ENCODE results near the gene ZCCHC17.
A peak's percentile ranks its signal among the peaks of the same experiment; 100 is the strongest.

Gene ZCCHC17

DNA sequence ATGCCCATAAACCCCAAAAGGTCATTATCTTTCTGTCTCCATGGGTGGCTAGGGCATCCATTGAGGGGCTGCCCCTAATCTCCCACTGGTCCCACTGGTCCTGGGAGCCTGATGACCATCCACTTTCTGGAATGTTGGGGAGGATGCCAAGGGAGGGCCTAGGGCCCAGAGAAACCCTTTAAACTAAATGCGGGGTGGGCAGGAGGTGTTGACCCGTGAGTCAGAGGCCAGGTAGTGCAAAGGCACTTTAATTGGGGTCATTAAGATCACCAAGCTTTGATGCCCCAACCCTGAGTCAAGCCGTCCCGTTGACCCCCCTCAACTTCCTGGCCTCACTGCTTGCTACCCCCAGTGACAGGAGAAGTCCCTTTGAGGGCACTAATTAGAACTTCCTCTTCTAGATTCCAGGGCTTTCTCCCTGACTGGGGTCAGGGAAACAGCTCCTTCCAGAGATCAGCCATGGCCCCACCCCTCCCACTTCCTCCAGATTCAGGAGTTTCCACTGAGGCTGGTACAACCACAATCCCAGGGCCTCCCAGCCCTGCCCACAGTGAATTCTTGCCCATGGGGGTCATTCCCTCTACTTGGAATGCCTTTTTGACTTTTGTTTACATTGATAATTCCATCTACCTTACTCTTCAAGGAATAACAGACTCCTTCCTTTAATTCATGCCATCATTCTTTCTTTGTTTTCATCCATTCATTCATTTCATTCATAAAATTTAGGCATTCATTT lies 100.7 kb downstream of the ZCCHC17 start:
- Histone ChIP-seq H3K4me3 (ENCODE audit: severe bottlenecking) (no peak overlapping the region), H3K27ac (ENCODE audit: poor library complexity, severe bottlenecking) (peak overlapping the region; percentile 96), H3K4me1 (ENCODE audit: insufficient read depth, poor library complexity, severe bottlenecking) (peaks cover 47% of the 10 kb centered on the region), H3K36me3 (ENCODE audit: low read depth) (no peaks in the 10 kb centered on the region), H3K27me3 (ENCODE audit: insufficient read depth, poor library complexity, severe bottlenecking) (no peaks in the 10 kb centered on the region), H3K9me3 (ENCODE audit: severe bottlenecking) (no peaks in the 10 kb centered on the region)
- TF ChIP-seq, protein P1, sequence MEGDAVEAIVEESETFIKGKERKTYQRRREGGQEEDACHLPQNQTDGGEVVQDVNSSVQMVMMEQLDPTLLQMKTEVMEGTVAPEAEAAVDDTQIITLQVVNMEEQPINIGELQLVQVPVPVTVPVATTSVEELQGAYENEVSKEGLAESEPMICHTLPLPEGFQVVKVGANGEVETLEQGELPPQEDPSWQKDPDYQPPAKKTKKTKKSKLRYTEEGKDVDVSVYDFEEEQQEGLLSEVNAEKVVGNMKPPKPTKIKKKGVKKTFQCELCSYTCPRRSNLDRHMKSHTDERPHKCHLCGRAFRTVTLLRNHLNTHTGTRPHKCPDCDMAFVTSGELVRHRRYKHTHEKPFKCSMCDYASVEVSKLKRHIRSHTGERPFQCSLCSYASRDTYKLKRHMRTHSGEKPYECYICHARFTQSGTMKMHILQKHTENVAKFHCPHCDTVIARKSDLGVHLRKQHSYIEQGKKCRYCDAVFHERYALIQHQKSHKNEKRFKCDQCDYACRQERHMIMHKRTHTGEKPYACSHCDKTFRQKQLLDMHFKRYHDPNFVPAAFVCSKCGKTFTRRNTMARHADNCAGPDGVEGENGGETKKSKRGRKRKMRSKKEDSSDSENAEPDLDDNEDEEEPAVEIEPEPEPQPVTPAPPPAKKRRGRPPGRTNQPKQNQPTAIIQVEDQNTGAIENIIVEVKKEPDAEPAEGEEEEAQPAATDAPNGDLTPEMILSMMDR (IDR thresholded peaks at IDR 0.05; ENCODE audit: poor library complexity, severe bottlenecking) = no peak
- ATAC-seq (ENCODE audit: low read depth) (peak; percentile 41), DNase-seq (ENCODE audit: low spot score) (no peak)

DNA sequence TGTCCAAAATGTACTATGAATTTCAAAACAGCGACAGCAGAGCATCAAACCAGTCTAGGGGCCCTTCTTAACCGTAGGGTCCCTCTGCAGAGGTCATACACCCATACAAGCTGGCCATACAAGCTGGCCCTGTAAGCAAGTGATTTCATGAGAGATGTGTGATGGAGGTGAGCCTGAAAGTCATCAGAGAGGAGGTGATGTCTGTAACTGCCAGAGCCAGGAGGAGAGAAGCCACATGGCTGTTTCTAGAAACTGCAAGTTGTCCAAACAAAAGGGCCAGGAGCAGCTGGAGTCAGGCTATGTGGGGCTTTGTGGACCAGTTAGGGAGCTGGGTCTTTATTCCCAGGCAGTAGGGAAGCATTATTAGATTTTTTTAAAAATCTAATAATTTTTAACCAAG lies 101.4 kb downstream of the ZCCHC17 start:
- TF ChIP-seq, protein P1 (IDR thresholded peaks at IDR 0.05; ENCODE audit: poor library complexity, severe bottlenecking) = no peak
- H3K27ac ChIP-seq (ENCODE audit: poor library complexity, severe bottlenecking) = peak overlapping the region; percentile 96
- H3K9me3 ChIP-seq (ENCODE audit: severe bottlenecking) = no peaks in the 10 kb centered on the region
- H3K36me3 ChIP-seq (ENCODE audit: low read depth) = no peaks in the 10 kb centered on the region
- no peak for DNase-seq (ENCODE audit: low spot score)
- no peak overlapping the region for H3K4me3 ChIP-seq (ENCODE audit: severe bottlenecking)
- peaks cover 47% of the 10 kb centered on the region for H3K4me1 ChIP-seq (ENCODE audit: insufficient read depth, poor library complexity, severe bottlenecking)
- H3K27me3 ChIP-seq (ENCODE audit: insufficient read depth, poor library complexity, severe bottlenecking) = no peaks in the 10 kb centered on the region
- no peak for ATAC-seq (ENCODE audit: low read depth)

DNA sequence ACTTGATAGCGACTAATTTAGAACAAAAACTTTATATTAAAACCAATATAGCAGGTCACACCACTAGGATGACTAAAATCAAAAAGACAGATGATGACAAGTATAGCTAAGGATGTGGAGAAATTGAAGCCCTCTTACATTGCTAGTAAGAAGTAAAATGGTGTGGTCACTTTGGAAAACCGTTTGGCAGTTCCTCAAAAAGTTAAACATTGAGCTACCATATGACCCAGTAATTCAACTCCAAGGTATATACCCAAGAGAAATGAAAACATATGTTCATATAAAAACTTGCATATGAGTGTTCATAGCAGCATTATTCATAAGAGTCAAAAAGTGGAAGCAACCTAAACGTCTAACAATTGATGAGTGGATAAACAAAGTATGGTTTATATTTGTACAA lies 103.1 kb downstream of the ZCCHC17 start:
- Histone ChIP-seq H3K4me1 (ENCODE audit: insufficient read depth, poor library complexity, severe bottlenecking) (peaks cover 43% of the 10 kb centered on the region), H3K27me3 (ENCODE audit: insufficient read depth, poor library complexity, severe bottlenecking) (no peaks in the 10 kb centered on the region), H3K36me3 (ENCODE audit: low read depth) (no peaks in the 10 kb centered on the region), H3K9me3 (ENCODE audit: severe bottlenecking) (no peaks in the 10 kb centered on the region), H3K4me3 (ENCODE audit: severe bottlenecking) (no peak overlapping the region), H3K27ac (ENCODE audit: poor library complexity, severe bottlenecking) (peak overlapping the region; percentile 96)
- ATAC-seq (ENCODE audit: low read depth) = no peak
- TF ChIP-seq, protein P1 (IDR thresholded peaks at IDR 0.05; ENCODE audit: poor library complexity, severe bottlenecking) = no peak
- no peak for DNase-seq (ENCODE audit: low spot score)

DNA sequence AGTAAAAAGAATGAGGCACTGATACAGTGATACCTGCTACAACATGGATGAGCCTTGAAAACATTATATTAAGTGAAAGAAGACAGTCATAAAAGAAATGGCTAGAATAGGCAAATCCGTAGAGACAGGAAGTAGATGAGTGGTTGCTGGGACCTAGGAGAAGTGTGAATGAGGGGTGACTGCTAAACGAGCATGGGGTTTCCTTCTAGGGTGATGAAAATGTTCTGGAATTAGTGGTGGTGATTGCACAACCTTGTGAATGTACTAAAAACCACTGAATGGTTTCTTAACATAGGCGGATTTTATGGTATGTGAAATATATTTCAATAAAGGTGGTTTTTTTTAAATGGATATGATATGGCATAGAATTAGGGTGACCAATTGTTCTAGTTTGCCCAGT lies 103.6 kb downstream of the ZCCHC17 start:
- Histone ChIP-seq H3K4me3 (ENCODE audit: severe bottlenecking) (no peak overlapping the region), H3K36me3 (ENCODE audit: low read depth) (no peaks in the 10 kb centered on the region), H3K9me3 (ENCODE audit: severe bottlenecking) (no peaks in the 10 kb centered on the region), H3K27ac (ENCODE audit: poor library complexity, severe bottlenecking) (peak overlapping the region; percentile 96), H3K27me3 (ENCODE audit: insufficient read depth, poor library complexity, severe bottlenecking) (no peaks in the 10 kb centered on the region), H3K4me1 (ENCODE audit: insufficient read depth, poor library complexity, severe bottlenecking) (peaks cover 43% of the 10 kb centered on the region)
- TF ChIP-seq, protein P1 (IDR thresholded peaks at IDR 0.05; ENCODE audit: poor library complexity, severe bottlenecking) = no peak
- DNase-seq (ENCODE audit: low spot score) (no peak), ATAC-seq (ENCODE audit: low read depth) (peak; percentile 24)

DNA sequence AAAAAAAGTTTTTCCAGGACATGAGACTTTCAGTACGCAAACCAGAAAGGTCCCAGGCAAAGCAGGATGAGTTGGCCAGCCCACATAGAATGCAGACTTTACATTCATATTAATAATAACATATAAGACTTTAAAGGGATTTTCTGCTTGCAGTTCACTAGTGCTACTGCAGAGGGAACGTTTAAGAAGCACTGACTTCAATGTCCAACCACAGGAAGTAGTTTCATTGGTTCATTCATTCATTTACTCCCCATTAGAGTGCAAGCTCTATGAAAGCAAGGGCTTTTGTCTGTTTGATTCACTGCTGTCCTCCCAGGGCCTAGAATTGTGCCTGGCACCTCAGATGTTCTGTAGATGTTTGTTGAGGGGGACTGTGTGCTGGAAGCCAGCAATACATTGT lies 104.4 kb downstream of the ZCCHC17 start:
- no peaks in the 10 kb centered on the region for H3K9me3 ChIP-seq (ENCODE audit: severe bottlenecking)
- no peaks in the 10 kb centered on the region for H3K27me3 ChIP-seq (ENCODE audit: insufficient read depth, poor library complexity, severe bottlenecking)
- DNase-seq (ENCODE audit: low spot score) (no peak), ATAC-seq (ENCODE audit: low read depth) (no peak)
- H3K27ac ChIP-seq (ENCODE audit: poor library complexity, severe bottlenecking) = peak overlapping the region; percentile 96
- H3K4me1 ChIP-seq (ENCODE audit: insufficient read depth, poor library complexity, severe bottlenecking) = peaks cover 41% of the 10 kb centered on the region
- no peak overlapping the region for H3K4me3 ChIP-seq (ENCODE audit: severe bottlenecking)
- H3K36me3 ChIP-seq (ENCODE audit: low read depth) = no peaks in the 10 kb centered on the region
- TF ChIP-seq, protein P1 (IDR thresholded peaks at IDR 0.05; ENCODE audit: poor library complexity, severe bottlenecking) = no peak
